ENCODE measurements around the gene DGKZ. TPM values are rescaled to one million over a fixed set of nuclear protein-coding genes. Genes with fewer than 3 reads are reported as not detected.

Gene DGKZ, protein sequence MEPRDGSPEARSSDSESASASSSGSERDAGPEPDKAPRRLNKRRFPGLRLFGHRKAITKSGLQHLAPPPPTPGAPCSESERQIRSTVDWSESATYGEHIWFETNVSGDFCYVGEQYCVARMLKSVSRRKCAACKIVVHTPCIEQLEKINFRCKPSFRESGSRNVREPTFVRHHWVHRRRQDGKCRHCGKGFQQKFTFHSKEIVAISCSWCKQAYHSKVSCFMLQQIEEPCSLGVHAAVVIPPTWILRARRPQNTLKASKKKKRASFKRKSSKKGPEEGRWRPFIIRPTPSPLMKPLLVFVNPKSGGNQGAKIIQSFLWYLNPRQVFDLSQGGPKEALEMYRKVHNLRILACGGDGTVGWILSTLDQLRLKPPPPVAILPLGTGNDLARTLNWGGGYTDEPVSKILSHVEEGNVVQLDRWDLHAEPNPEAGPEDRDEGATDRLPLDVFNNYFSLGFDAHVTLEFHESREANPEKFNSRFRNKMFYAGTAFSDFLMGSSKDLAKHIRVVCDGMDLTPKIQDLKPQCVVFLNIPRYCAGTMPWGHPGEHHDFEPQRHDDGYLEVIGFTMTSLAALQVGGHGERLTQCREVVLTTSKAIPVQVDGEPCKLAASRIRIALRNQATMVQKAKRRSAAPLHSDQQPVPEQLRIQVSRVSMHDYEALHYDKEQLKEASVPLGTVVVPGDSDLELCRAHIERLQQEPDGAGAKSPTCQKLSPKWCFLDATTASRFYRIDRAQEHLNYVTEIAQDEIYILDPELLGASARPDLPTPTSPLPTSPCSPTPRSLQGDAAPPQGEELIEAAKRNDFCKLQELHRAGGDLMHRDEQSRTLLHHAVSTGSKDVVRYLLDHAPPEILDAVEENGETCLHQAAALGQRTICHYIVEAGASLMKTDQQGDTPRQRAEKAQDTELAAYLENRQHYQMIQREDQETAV
- 67.4 TPM for polyA plus RNA-seq (2013, experiment 1 of 2)
- 62.6 TPM for polyA plus RNA-seq (2013, experiment 2 of 2)

DNA sequence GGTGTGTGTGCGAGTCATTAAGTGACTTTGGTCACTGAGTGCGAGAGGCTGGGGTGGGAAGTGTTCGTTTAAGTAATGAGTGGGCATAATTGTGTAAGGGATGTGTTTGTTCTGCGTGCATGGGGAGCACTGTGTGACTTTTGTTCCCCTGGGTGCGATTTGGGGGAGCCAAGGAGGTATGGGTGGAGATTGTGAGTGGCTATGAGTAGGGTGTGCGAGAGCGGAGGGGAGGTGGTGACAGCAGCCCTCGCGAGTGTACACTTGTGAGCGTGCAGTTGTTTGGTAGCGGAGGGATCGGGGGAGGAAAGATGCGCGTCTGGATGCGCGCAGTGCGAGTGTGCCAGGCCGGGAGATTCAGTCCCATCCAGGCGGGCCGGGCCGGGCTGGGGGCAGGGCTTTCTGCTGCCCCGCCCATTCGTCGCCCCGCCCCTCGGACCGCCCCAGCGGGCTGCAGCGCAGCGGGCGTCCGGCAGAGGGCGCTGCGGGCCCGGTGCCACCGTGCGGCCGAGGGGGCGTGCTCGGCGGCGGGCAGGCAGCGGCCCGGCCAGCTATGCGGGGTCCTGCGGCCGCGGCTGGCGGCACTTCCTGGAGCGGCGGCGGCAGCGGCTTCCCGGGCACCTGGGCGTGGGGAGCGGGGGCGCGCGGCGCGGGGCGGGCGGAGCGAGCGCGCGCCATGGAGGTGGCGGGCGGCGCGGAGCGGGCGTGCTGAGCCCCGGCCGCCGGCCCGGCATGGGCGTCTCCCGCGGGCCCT, at the start of gene DGKZ:
Gene DGKZ, plus strand, starts transcription at position 578 of the 751 bp plus-strand sequence. CDS start 197 bp downstream, outside the sequence.
- no peak within 1 kb of the TSS for H3K27ac ChIP-seq (ENCODE audit: low read depth, low read length)
- H3K56ac ChIP-seq (ENCODE audit: low read length) = peak within 1 kb of the TSS; percentile 95
- H2BK120ac ChIP-seq (ENCODE audit: low read depth, low read length) = no peak within 1 kb of the TSS
- H3K79me2 ChIP-seq (ENCODE audit: control insufficient read depth, insufficient read depth, low read length) = peaks cover 22% of the 10 kb centered on the region
- peak; percentile 84 for DNase-seq
- H3K23ac ChIP-seq (ENCODE audit: low read length) = peak within 1 kb of the TSS; percentile 84
- H4K8ac ChIP-seq (ENCODE audit: low read depth, low read length) = no peak within 1 kb of the TSS
- no peak within 1 kb of the TSS for H4K5ac ChIP-seq (ENCODE audit: low read length)
- no peak within 1 kb of the TSS for H2BK5ac ChIP-seq (ENCODE audit: low read length)
- no peak within 1 kb of the TSS for H2BK15ac ChIP-seq (replicated peaks; ENCODE audit: low read depth)
- peak within 1 kb of the TSS; percentile 87 for H3K9ac ChIP-seq (ENCODE audit: low read length)
- H3K18ac ChIP-seq (ENCODE audit: low read length) = peak within 1 kb of the TSS; percentile 25
- no peaks in the 10 kb centered on the region for H3K36me3 ChIP-seq (ENCODE audit: control insufficient read depth, insufficient read depth, low read length)
- no peaks in the 10 kb centered on the region for H3K27me3 ChIP-seq (ENCODE audit: insufficient read depth, low read length, poor library complexity)
- peak within 1 kb of the TSS; percentile 73 for H3K4me3 ChIP-seq (ENCODE audit: low read length)
- peak within 1 kb of the TSS; percentile 67 for H2AK5ac ChIP-seq (ENCODE audit: low read length)
- peaks cover 18% of the 10 kb centered on the region for H3K79me1 ChIP-seq (ENCODE audit: low read length)
- no peak within 1 kb of the TSS for H3K4ac ChIP-seq (ENCODE audit: low read depth, low read length)
- peak within 1 kb of the TSS; percentile 78 for H3K4me2 ChIP-seq (ENCODE audit: low read length)
- H3K4me1 ChIP-seq (ENCODE audit: control insufficient read depth, low read depth, low read length) = peaks cover 21% of the 10 kb centered on the region
- WGBS (ENCODE audit: extremely low coverage, insufficient coverage, low lambda C conversion rate) = no CpG with 5 or more reads among the region's 80 CpGs

DNA sequence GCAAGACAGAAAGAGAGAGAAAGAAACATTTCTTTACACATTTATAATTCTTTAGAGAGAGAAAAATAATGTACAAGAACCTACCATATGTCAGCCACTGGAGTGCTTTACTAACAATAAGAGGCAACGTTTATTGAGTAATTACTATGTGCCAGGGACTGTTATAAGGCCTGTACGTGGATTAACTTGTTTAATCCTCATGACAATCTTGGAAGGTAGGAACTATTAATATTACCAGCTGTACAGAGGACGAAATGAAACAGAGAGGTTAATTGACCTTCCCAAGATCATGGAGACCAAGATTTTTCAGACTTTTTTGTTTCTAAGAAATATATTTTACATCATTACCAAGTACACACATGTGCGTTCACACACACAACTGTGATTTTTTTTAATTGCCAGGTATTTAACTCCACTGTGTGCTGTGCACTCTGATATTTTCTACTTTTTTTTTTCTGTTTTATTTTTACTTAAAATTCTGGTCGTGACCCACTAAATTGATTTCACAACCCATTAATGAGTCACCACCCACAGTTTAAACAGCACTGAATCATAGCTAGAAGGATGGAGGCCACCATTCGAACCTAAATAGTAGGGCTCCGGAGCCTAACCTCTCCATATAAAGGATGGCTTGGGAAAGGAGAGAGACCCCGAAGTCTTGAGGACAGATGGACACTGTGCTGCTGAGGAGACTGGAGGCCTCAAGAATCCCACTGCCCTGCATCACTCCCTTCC, 48.4 kb upstream of the DGKZ start:
- Histone ChIP-seq H3K79me2 (ENCODE audit: control insufficient read depth, insufficient read depth, low read length) (no peaks in the 10 kb centered on the region), H3K23ac (ENCODE audit: low read length) (no peak overlapping the region), H3K36me3 (ENCODE audit: control insufficient read depth, insufficient read depth, low read length) (no peaks in the 10 kb centered on the region), H4K5ac (ENCODE audit: low read length) (no peak overlapping the region), H3K27me3 (ENCODE audit: insufficient read depth, low read length, poor library complexity) (no peaks in the 10 kb centered on the region), H3K4me2 (ENCODE audit: low read length) (no peak overlapping the region), H3K4ac (ENCODE audit: low read depth, low read length) (no peak overlapping the region), H3K79me1 (ENCODE audit: low read length) (no peaks in the 10 kb centered on the region), H3K56ac (ENCODE audit: low read length) (no peak overlapping the region), H2BK5ac (ENCODE audit: low read length) (no peak overlapping the region), H2BK120ac (ENCODE audit: low read depth, low read length) (no peak overlapping the region), H3K4me3 (ENCODE audit: low read length) (no peak overlapping the region), H3K18ac (ENCODE audit: low read length) (no peak overlapping the region), H2AK5ac (ENCODE audit: low read length) (no peak overlapping the region), H4K8ac (ENCODE audit: low read depth, low read length) (no peak overlapping the region), H3K4me1 (ENCODE audit: control insufficient read depth, low read depth, low read length) (peaks cover 14% of the 10 kb centered on the region), H3K9ac (ENCODE audit: low read length) (no peak overlapping the region), H2BK15ac (replicated peaks; ENCODE audit: low read depth) (no peak overlapping the region), H3K27ac (ENCODE audit: low read depth, low read length) (no peak overlapping the region)
- DNase-seq = no peak
- no CpG with 5 or more reads among the region's 8 CpGs for WGBS (ENCODE audit: extremely low coverage, insufficient coverage, low lambda C conversion rate)

DNA sequence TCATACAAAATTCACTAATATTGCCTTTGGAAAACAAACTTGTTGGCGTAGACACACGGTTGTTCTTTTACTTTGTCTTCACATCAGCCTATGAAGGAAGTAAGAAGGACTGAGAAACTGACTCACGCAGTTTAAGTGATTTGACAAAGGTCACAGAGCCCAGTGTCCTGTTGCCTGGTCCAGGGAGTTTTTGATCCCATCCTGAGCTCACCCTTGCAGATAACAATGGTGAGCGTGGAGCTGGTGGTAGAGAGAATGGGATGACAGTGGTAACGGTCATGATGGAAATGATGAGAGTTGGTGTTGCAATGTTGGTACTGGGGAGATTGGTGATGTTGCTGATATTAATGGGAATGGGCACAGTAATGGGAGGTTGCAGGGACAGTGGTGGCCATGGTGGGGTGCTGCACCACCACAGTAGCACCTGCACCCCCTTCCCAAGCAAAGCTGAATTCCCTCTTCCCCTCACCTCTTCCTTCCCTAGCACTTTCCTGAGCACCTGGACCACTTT, 47.8 kb upstream of the DGKZ start:
- Histone ChIP-seq H3K27me3 (ENCODE audit: insufficient read depth, low read length, poor library complexity) (no peaks in the 10 kb centered on the region), H2AK5ac (ENCODE audit: low read length) (no peak overlapping the region), H2BK120ac (ENCODE audit: low read depth, low read length) (no peak overlapping the region), H3K4me3 (ENCODE audit: low read length) (no peak overlapping the region), H2BK15ac (replicated peaks; ENCODE audit: low read depth) (no peak overlapping the region), H3K9ac (ENCODE audit: low read length) (no peak overlapping the region), H3K79me2 (ENCODE audit: control insufficient read depth, insufficient read depth, low read length) (no peaks in the 10 kb centered on the region), H3K23ac (ENCODE audit: low read length) (no peak overlapping the region), H3K79me1 (ENCODE audit: low read length) (no peaks in the 10 kb centered on the region), H2BK5ac (ENCODE audit: low read length) (no peak overlapping the region), H3K4me1 (ENCODE audit: control insufficient read depth, low read depth, low read length) (peaks cover 11% of the 10 kb centered on the region), H3K4me2 (ENCODE audit: low read length) (no peak overlapping the region), H4K5ac (ENCODE audit: low read length) (no peak overlapping the region), H4K8ac (ENCODE audit: low read depth, low read length) (no peak overlapping the region), H3K27ac (ENCODE audit: low read depth, low read length) (no peak overlapping the region), H3K18ac (ENCODE audit: low read length) (no peak overlapping the region), H3K36me3 (ENCODE audit: control insufficient read depth, insufficient read depth, low read length) (no peaks in the 10 kb centered on the region), H3K56ac (ENCODE audit: low read length) (no peak overlapping the region), H3K4ac (ENCODE audit: low read depth, low read length) (no peak overlapping the region)
- WGBS (ENCODE audit: extremely low coverage, insufficient coverage, low lambda C conversion rate) = no CpG with 5 or more reads among the region's 5 CpGs
- no peak for DNase-seq

DNA sequence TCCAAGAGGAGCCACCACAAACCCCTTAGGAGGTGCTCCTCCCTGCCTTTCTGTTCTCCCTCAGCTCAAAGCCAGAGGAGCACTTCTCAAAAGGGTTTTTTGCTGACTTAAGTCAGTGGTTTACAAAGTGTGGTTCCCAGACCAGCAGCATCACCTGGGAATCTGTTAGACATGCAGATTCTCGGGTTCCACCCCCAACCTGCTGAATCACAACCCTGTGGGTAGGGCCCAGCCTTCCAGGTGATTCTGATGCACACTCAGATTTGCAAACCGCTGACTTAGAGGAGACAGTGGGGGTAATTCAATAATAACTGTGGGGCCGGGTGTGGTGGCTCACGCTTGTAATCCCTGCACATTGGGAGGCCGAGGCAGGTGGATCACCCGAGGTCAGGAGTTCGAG, 47.0 kb upstream of the DGKZ start:
- H3K23ac ChIP-seq (ENCODE audit: low read length) = no peak overlapping the region
- H2BK120ac ChIP-seq (ENCODE audit: low read depth, low read length) = no peak overlapping the region
- no peak for DNase-seq
- no peak overlapping the region for H4K5ac ChIP-seq (ENCODE audit: low read length)
- H3K79me2 ChIP-seq (ENCODE audit: control insufficient read depth, insufficient read depth, low read length) = no peaks in the 10 kb centered on the region
- H3K18ac ChIP-seq (ENCODE audit: low read length) = no peak overlapping the region
- H2AK5ac ChIP-seq (ENCODE audit: low read length) = no peak overlapping the region
- no peak overlapping the region for H2BK5ac ChIP-seq (ENCODE audit: low read length)
- H3K4me2 ChIP-seq (ENCODE audit: low read length) = no peak overlapping the region
- H3K79me1 ChIP-seq (ENCODE audit: low read length) = no peaks in the 10 kb centered on the region
- no CpG with 5 or more reads among the region's 7 CpGs for WGBS (ENCODE audit: extremely low coverage, insufficient coverage, low lambda C conversion rate)
- H4K8ac ChIP-seq (ENCODE audit: low read depth, low read length) = no peak overlapping the region
- no peak overlapping the region for H3K56ac ChIP-seq (ENCODE audit: low read length)
- H3K4ac ChIP-seq (ENCODE audit: low read depth, low read length) = no peak overlapping the region
- H3K36me3 ChIP-seq (ENCODE audit: control insufficient read depth, insufficient read depth, low read length) = no peaks in the 10 kb centered on the region
- H3K4me3 ChIP-seq (ENCODE audit: low read length) = no peak overlapping the region
- no peak overlapping the region for H3K27ac ChIP-seq (ENCODE audit: low read depth, low read length)
- H3K27me3 ChIP-seq (ENCODE audit: insufficient read depth, low read length, poor library complexity) = no peaks in the 10 kb centered on the region
- H3K9ac ChIP-seq (ENCODE audit: low read length) = no peak overlapping the region
- H2BK15ac ChIP-seq (replicated peaks; ENCODE audit: low read depth) = no peak overlapping the region
- H3K4me1 ChIP-seq (ENCODE audit: control insufficient read depth, low read depth, low read length) = peaks cover 9% of the 10 kb centered on the region

DNA sequence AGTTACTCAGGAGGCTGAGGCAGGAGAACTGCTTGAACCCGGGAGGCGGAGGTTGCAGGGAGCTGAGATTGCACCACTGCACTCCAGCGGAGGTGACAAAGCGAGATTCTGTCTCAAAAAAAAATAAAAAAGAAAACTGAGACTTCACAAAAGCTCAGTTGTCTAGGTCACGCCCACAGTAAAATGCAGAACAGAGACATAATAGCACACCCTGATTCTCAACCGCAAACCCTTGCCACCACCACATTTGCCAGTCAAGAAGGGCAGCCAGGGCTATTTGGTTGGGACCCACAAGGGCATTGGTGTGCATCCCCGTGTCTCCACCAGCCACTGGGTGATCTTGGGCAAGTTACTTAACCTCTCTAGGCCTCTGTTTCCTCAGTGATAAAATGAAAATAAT, 44.4 kb upstream of the DGKZ start:
- Histone ChIP-seq H4K8ac (ENCODE audit: low read depth, low read length) (no peak overlapping the region), H3K27me3 (ENCODE audit: insufficient read depth, low read length, poor library complexity) (no peaks in the 10 kb centered on the region), H2BK120ac (ENCODE audit: low read depth, low read length) (no peak overlapping the region), H3K56ac (ENCODE audit: low read length) (no peak overlapping the region), H2BK15ac (replicated peaks; ENCODE audit: low read depth) (no peak overlapping the region), H3K18ac (ENCODE audit: low read length) (no peak overlapping the region), H3K36me3 (ENCODE audit: control insufficient read depth, insufficient read depth, low read length) (no peaks in the 10 kb centered on the region), H3K23ac (ENCODE audit: low read length) (no peak overlapping the region), H3K9ac (ENCODE audit: low read length) (no peak overlapping the region), H3K4ac (ENCODE audit: low read depth, low read length) (no peak overlapping the region), H3K4me1 (ENCODE audit: control insufficient read depth, low read depth, low read length) (no peaks in the 10 kb centered on the region), H3K79me1 (ENCODE audit: low read length) (no peaks in the 10 kb centered on the region), H3K79me2 (ENCODE audit: control insufficient read depth, insufficient read depth, low read length) (no peaks in the 10 kb centered on the region), H2BK5ac (ENCODE audit: low read length) (no peak overlapping the region), H3K4me2 (ENCODE audit: low read length) (no peak overlapping the region), H2AK5ac (ENCODE audit: low read length) (no peak overlapping the region), H3K27ac (ENCODE audit: low read depth, low read length) (no peak overlapping the region), H4K5ac (ENCODE audit: low read length) (no peak overlapping the region), H3K4me3 (ENCODE audit: low read length) (no peak overlapping the region)
- no peak for DNase-seq
- no CpG with 5 or more reads among the region's 7 CpGs for WGBS (ENCODE audit: extremely low coverage, insufficient coverage, low lambda C conversion rate)

All from mesendoderm (in vitro differentiated cells).